ENCODE data around the gene TRIM26. TPM values are rescaled to one million over a fixed set of nuclear protein-coding genes. Genes with fewer than 3 reads are reported as not detected.
A peak's percentile ranks its signal among the peaks of the same experiment; 100 is the strongest.

The TRIM26 gene
- polyA plus RNA-seq, 4 donors, result 47.7 to 57.6 (median 52.8) TPM

DNA sequence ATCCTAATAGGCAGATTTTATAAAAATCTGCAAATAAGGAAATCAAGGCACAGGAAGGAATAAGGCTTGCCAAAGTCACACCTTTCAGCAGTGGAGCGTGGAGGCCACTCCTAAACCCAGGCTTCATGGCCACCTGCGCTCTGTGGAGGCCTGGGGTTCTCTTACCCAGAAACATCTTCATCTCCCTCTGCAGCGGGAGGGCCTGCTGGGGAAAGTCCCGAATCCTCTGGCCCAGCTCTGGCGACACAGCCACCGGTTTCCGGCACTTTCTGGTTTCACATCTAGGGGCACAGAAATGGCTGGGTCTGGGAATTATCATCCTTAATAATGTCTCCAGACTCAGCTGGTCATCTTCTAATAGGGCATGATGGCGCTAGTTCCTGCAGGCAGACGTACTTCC lies 56.4 kb downstream of the TRIM26 start:
- Histone ChIP-seq H3K4me3 (ENCODE audit: low read depth in 1 of 3, low read length in 3 of 3) (no peak overlapping the region), H3K27me3 (ENCODE audit: control insufficient read depth in 3 of 3, insufficient read depth in 3 of 3, low read length in 3 of 3) (no peaks in the 10 kb centered on the region), H3K27ac (ENCODE audit: low read depth in 1 of 3, low read length in 2 of 3) (peak overlapping the region; percentile 73 to 95 (median 75)), H3K36me3 (ENCODE audit: control insufficient read depth in 3 of 3, insufficient read depth in 2 of 3, low read depth in 1 of 3, low read length in 3 of 3) (peaks cover 0 to 4% (median 0%) of the 10 kb centered on the region in 3 donors), H3K9me3 (ENCODE audit: control insufficient read depth in 2 of 2, insufficient read depth in 1 of 2, low read depth in 1 of 2, low read length in 1 of 2) (no peaks in the 10 kb centered on the region), H3K4me1 (ENCODE audit: control insufficient read depth in 3 of 3, insufficient read depth in 2 of 3, low read depth in 1 of 3, low read length in 2 of 3) (peaks cover 9 to 46% (median 16%) of the 10 kb centered on the region in 3 donors)
- DNase-seq (no peak), FAIRE-seq (no peak)
- 60 to 81% (median 79%) methylated on average over 9 of the region's 9 CpGs for WGBS, 3 donors

DNA sequence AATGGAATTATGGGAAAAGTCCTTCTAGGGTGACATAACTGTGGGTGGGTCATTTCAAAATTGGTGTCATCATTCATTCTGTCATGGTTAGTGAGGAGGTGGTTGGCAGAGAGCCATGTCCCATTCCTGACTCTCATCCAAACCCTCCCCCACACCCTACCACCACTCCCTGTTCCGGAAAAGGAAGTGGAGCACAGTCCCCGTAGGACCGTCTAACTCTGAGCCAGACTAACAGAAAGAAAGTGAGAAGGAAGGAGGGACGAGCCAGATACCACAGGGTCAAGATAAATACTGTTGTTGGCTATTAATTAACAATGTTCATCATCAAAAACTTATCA lies 57.0 kb downstream of the TRIM26 start:
- WGBS, 3 donors, result 0 to 16% (median 1%) methylated on average over 4 of the region's 4 CpGs
- FAIRE-seq (no peak), DNase-seq (peak; percentile 91 to 97)
- Histone ChIP-seq H3K27ac (ENCODE audit: low read depth in 1 of 3, low read length in 2 of 3) (peak overlapping the region in 2 of 3 donors; percentile 58 to 95), H3K36me3 (ENCODE audit: control insufficient read depth in 3 of 3, insufficient read depth in 2 of 3, low read depth in 1 of 3, low read length in 3 of 3) (peaks cover 0 to 4% (median 0%) of the 10 kb centered on the region in 3 donors), H3K4me3 (ENCODE audit: low read depth in 1 of 3, low read length in 3 of 3) (no peak overlapping the region), H3K27me3 (ENCODE audit: control insufficient read depth in 3 of 3, insufficient read depth in 3 of 3, low read length in 3 of 3) (no peaks in the 10 kb centered on the region), H3K4me1 (ENCODE audit: control insufficient read depth in 3 of 3, insufficient read depth in 2 of 3, low read depth in 1 of 3, low read length in 2 of 3) (peaks cover 11 to 51% (median 16%) of the 10 kb centered on the region in 3 donors), H3K9me3 (ENCODE audit: control insufficient read depth in 2 of 2, insufficient read depth in 1 of 2, low read depth in 1 of 2, low read length in 1 of 2) (no peaks in the 10 kb centered on the region)

DNA sequence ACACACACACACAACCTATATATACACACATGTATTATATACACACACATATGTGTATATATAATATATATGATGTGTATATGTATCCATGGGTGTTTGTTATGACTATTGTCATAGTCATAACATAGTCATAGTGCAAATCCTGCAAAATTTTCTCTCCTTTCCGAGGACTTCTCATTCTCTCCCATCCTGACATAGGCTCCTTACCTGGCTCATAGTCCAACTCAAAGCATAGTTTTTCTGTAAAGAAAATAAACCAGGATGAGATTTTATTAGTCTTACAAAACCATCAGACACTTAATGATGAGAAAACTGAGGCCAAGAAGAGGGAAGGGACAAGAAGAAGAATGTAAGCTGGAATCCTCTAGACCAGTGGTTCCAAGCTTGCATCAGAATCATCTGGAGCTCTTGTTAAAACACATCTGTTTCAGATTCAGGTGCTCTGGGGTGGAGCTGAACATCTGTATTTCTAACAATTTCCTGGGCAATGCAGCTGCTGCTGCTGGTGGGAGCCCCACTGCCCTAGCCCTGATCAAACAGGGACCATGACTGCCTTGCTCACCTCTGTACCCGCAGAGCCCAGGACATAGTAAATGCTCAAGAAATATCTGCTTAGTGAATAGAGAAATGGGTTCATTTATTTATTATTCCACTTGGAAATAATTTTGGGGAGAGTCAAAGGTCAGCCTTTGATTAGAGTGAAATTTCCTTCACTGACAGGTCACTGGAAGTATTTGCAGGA lies 57.5 kb downstream of the TRIM26 start:
- no peaks in the 10 kb centered on the region for H3K9me3 ChIP-seq (ENCODE audit: control insufficient read depth in 2 of 2, insufficient read depth in 1 of 2, low read depth in 1 of 2, low read length in 1 of 2)
- no peak for DNase-seq
- peak overlapping the region; percentile 88 to 95 (median 92) for H3K27ac ChIP-seq (ENCODE audit: low read depth in 1 of 3, low read length in 2 of 3)
- peaks cover 11 to 54% (median 16%) of the 10 kb centered on the region in 3 donors for H3K4me1 ChIP-seq (ENCODE audit: control insufficient read depth in 3 of 3, insufficient read depth in 2 of 3, low read depth in 1 of 3, low read length in 2 of 3)
- no peak for FAIRE-seq
- no peaks in the 10 kb centered on the region for H3K27me3 ChIP-seq (ENCODE audit: control insufficient read depth in 3 of 3, insufficient read depth in 3 of 3, low read length in 3 of 3)
- 44 to 77% (median 56%) methylated on average over 2 of the region's 2 CpGs for WGBS, 3 donors
- peaks cover 0 to 4% (median 0%) of the 10 kb centered on the region in 3 donors for H3K36me3 ChIP-seq (ENCODE audit: control insufficient read depth in 3 of 3, insufficient read depth in 2 of 3, low read depth in 1 of 3, low read length in 3 of 3)
- H3K4me3 ChIP-seq (ENCODE audit: low read depth in 1 of 3, low read length in 3 of 3), result no peak overlapping the region

GRCh38 chr6:30154709-30155519 lies 58.3 kb downstream of the TRIM26 start:
- FAIRE-seq (peak; percentile 41), DNase-seq (peak; percentile 91 to 96)
- H3K36me3 ChIP-seq (ENCODE audit: control insufficient read depth in 3 of 3, insufficient read depth in 2 of 3, low read depth in 1 of 3, low read length in 3 of 3), result peaks cover 0 to 4% (median 0%) of the 10 kb centered on the region in 3 donors
- no peaks in the 10 kb centered on the region for H3K27me3 ChIP-seq (ENCODE audit: control insufficient read depth in 3 of 3, insufficient read depth in 3 of 3, low read length in 3 of 3)
- no peaks in the 10 kb centered on the region for H3K9me3 ChIP-seq (ENCODE audit: control insufficient read depth in 2 of 2, insufficient read depth in 1 of 2, low read depth in 1 of 2, low read length in 1 of 2)
- 13 to 37% (median 29%) methylated on average over 12 of the region's 12 CpGs for WGBS, 3 donors
- H3K27ac ChIP-seq (ENCODE audit: low read depth in 1 of 3, low read length in 2 of 3), result peak overlapping the region; percentile 79 to 95 (median 83)
- H3K4me3 ChIP-seq (ENCODE audit: low read depth in 1 of 3, low read length in 3 of 3), result no peak overlapping the region
- peaks cover 11 to 54% (median 16%) of the 10 kb centered on the region in 3 donors for H3K4me1 ChIP-seq (ENCODE audit: control insufficient read depth in 3 of 3, insufficient read depth in 2 of 3, low read depth in 1 of 3, low read length in 2 of 3)

- peaks cover 11 to 54% (median 16%) of the 10 kb centered on the region in 3 donors for H3K4me1 ChIP-seq (ENCODE audit: control insufficient read depth in 3 of 3, insufficient read depth in 2 of 3, low read depth in 1 of 3, low read length in 2 of 3)
- H3K9me3 ChIP-seq (ENCODE audit: control insufficient read depth in 2 of 2, insufficient read depth in 1 of 2, low read depth in 1 of 2, low read length in 1 of 2), result no peaks in the 10 kb centered on the region
- no peaks in the 10 kb centered on the region for H3K27me3 ChIP-seq (ENCODE audit: control insufficient read depth in 3 of 3, insufficient read depth in 3 of 3, low read length in 3 of 3)
- peaks cover 0 to 4% (median 0%) of the 10 kb centered on the region in 3 donors for H3K36me3 ChIP-seq (ENCODE audit: control insufficient read depth in 3 of 3, insufficient read depth in 2 of 3, low read depth in 1 of 3, low read length in 3 of 3)
- 80 to 85% (median 84%) methylated on average over 17 of the region's 17 CpGs for WGBS, 3 donors
- peak overlapping the region in 2 of 3 donors; percentile 24 to 95 for H3K27ac ChIP-seq (ENCODE audit: low read depth in 1 of 3, low read length in 2 of 3)
- no peak overlapping the region for H3K4me3 ChIP-seq (ENCODE audit: low read depth in 1 of 3, low read length in 3 of 3)
- no peak for DNase-seq
- no peak for FAIRE-seq
Observed at GRCh38 chr6:30154061-30154460, 59.1 kb downstream of the TRIM26 start.

DNA sequence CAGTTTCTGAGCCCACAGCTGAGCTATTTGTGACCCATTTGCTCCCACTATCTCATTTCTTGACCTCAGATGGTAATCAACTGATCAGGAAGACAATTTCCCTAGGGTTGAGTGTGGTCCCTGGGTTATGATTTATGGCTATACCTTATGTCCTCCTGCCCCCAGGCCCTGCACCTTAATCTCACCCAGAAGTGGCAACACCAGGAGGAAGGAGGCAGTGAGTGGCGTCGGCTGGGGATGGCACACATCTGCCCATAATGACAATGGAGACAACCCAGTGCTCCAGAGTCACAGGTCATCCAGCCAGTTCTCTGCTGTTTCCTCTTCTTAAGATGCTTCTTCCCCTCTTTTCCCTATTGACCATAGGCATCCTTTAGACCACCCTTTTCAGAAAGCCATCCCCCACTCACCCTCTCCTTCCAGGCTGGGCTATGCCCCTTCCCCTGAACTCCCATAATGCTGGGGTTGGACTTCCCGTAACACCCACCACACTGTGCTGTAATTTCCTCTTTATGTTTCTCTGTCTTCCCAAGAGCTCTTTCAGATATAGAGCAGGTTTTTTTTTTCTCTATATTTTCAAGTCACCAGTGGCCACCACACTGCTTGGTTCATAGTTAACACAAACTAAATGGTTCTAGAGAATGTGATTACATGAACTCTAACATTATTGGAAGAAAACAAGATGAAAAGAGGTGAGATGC lies 60.1 kb downstream of the TRIM26 start:
- Histone ChIP-seq H3K27ac (ENCODE audit: low read depth in 1 of 3, low read length in 2 of 3) (peak overlapping the region in 2 of 3 donors; percentile 24 to 95), H3K27me3 (ENCODE audit: control insufficient read depth in 3 of 3, insufficient read depth in 3 of 3, low read length in 3 of 3) (no peaks in the 10 kb centered on the region), H3K9me3 (ENCODE audit: control insufficient read depth in 2 of 2, insufficient read depth in 1 of 2, low read depth in 1 of 2, low read length in 1 of 2) (no peaks in the 10 kb centered on the region), H3K4me3 (ENCODE audit: low read depth in 1 of 3, low read length in 3 of 3) (no peak overlapping the region), H3K4me1 (ENCODE audit: control insufficient read depth in 3 of 3, insufficient read depth in 2 of 3, low read depth in 1 of 3, low read length in 2 of 3) (peaks cover 11 to 54% (median 16%) of the 10 kb centered on the region in 3 donors), H3K36me3 (ENCODE audit: control insufficient read depth in 3 of 3, insufficient read depth in 2 of 3, low read depth in 1 of 3, low read length in 3 of 3) (peaks cover 0 to 4% (median 0%) of the 10 kb centered on the region in 3 donors)
- FAIRE-seq (no peak), DNase-seq (no peak)
- WGBS, 3 donors, result 81 to 92% (median 83%) methylated on average over 3 of the region's 3 CpGs

GRCh38 chr6:30152016-30152673 lies 61.1 kb downstream of the TRIM26 start:
- Histone ChIP-seq H3K27ac (ENCODE audit: low read depth in 1 of 3, low read length in 2 of 3) (peak overlapping the region in 1 of 3 donors; percentile 14), H3K9me3 (ENCODE audit: control insufficient read depth in 2 of 2, insufficient read depth in 1 of 2, low read depth in 1 of 2, low read length in 1 of 2) (no peaks in the 10 kb centered on the region), H3K4me3 (ENCODE audit: low read depth in 1 of 3, low read length in 3 of 3) (no peak overlapping the region), H3K36me3 (ENCODE audit: control insufficient read depth in 3 of 3, insufficient read depth in 2 of 3, low read depth in 1 of 3, low read length in 3 of 3) (peaks cover 0 to 8% (median 2%) of the 10 kb centered on the region in 3 donors), H3K27me3 (ENCODE audit: control insufficient read depth in 3 of 3, insufficient read depth in 3 of 3, low read length in 3 of 3) (no peaks in the 10 kb centered on the region), H3K4me1 (ENCODE audit: control insufficient read depth in 3 of 3, insufficient read depth in 2 of 3, low read depth in 1 of 3, low read length in 2 of 3) (peaks cover 11 to 54% (median 16%) of the 10 kb centered on the region in 3 donors)
- WGBS, 3 donors, result 38 to 58% (median 46%) methylated on average over 4 of the region's 4 CpGs
- FAIRE-seq (no peak), DNase-seq (peak; percentile 52 to 68)

All from small intestine (tissue), 7 donors.